H1 (cell line): ENCODE measurements around the gene KCNMB1.
"Not testable (repeated sequence)": the region's sequence is repeated elsewhere in the genome, so short reads cannot be mapped to it uniquely, and the experiment has no call there.

Experiments used
- BRCA1 ChIP-seq: IDR thresholded peaks from 2 replicates; pipeline ENCODE4 v1.6.1; 2012; ENCODE audit warnings: low read depth, low read length, improper control_type of control experiment
- CTBP2 ChIP-seq: IDR thresholded peaks from 2 replicates; pipeline ENCODE4 v1.7.0; 2011; ENCODE audit warnings: borderline replicate concordance, mild to moderate bottlenecking, moderate library complexity, mixed read lengths, low read length; ENCODE audit not compliant: insufficient read depth, insufficient read length
- CTCF ChIP-seq, 3 experiments: IDR thresholded peaks; 1 replicate in 2 of 3; 2 replicates in 1 of 3; pipeline versions ENCODE4 v1.5.1 to v1.6.1; 2011; ENCODE audit warnings: low read length in 3 of 3, mild to moderate bottlenecking in 3 of 3, inconsistent platforms in 2 of 3, low read depth in 1 of 3, moderate library complexity in 1 of 3; ENCODE audit not compliant: insufficient read depth in 1 of 3; ENCODE audit errors: control extremely low read depth in 1 of 3
- E2F6 ChIP-seq: IDR thresholded peaks from 2 replicates; pipeline ENCODE4 v1.6.1; 2012; ENCODE audit warnings: inconsistent platforms
- EP300 ChIP-seq, 2 experiments: IDR thresholded peaks; 1 replicate in 1 of 2; 2 replicates in 1 of 2; pipeline ENCODE4 v1.6.1; 2011 to 2012; ENCODE audit warnings: low read depth in 2 of 2, low read length in 2 of 2, mild to moderate bottlenecking in 2 of 2, borderline replicate concordance in 1 of 2, inconsistent platforms in 1 of 2, moderate library complexity in 1 of 2
- GABPA ChIP-seq: IDR thresholded peaks from 2 replicates; pipeline ENCODE4 v1.6.1; 2011; ENCODE audit warnings: mild to moderate bottlenecking, low read length, moderate library complexity, borderline replicate concordance; ENCODE audit not compliant: insufficient read depth
- JUND ChIP-seq: IDR thresholded peaks from 2 replicates; pipeline ENCODE4 v1.6.1; 2011; ENCODE audit warnings: mild to moderate bottlenecking, improper control_type of control experiment, low read length
- POLR2A ChIP-seq, 2 experiments: IDR thresholded peaks; 1 replicate in 1 of 2; 2 replicates in 1 of 2; pipeline ENCODE4 v1.6.1; 2011; ENCODE audit warnings: low read depth in 2 of 2, low read length in 2 of 2, mild to moderate bottlenecking in 2 of 2; ENCODE audit errors: control extremely low read depth in 1 of 2
- POLR2AphosphoS5 ChIP-seq: IDR thresholded peaks from 2 replicates; pipeline ENCODE4 v1.6.1; 2011; ENCODE audit warnings: low read depth, low read length
- TAF1 ChIP-seq: IDR thresholded peaks from 2 replicates; pipeline ENCODE4 v1.6.1; 2011; ENCODE audit warnings: mild to moderate bottlenecking, low read depth, low read length
- TBP ChIP-seq: IDR thresholded peaks from 2 replicates; pipeline ENCODE4 v1.6.1; 2011; ENCODE audit warnings: low read depth, low read length, improper control_type of control experiment
- TEAD4 ChIP-seq: IDR thresholded peaks from 2 replicates; pipeline ENCODE4 v1.6.1; 2012; ENCODE audit warnings: low read depth, low read length, inconsistent platforms, mixed read lengths
- ZNF274 ChIP-seq: IDR thresholded peaks from 2 replicates; pipeline ENCODE4 v1.7.0; 2012; ENCODE audit warnings: low read length, borderline replicate concordance; ENCODE audit errors: extremely low read depth

GRCh38 chr5:170376526-170376925 lies 12.6 kb downstream of the KCNMB1 start:
- TF ChIP-seq TEAD4; GABPA; JUND; TBP; CTCF (IDR thresholded peaks at IDR 0.05; ENCODE audit: control extremely low read depth in 1 of 3, insufficient read depth in 1 of 3, low read depth in 1 of 3, low read length in 3 of 3); BRCA1; EP300 (IDR thresholded peaks at IDR 0.05; ENCODE audit: borderline replicate concordance in 1 of 2, low read depth in 2 of 2, low read length in 2 of 2); TAF1; POLR2A (IDR thresholded peaks at IDR 0.05; ENCODE audit: control extremely low read depth in 1 of 2, low read depth in 2 of 2, low read length in 2 of 2); CTBP2; POLR2AphosphoS5; E2F6; ZNF274: not testable (repeated sequence)
